22Rv1 (cell line): ENCODE results near the gene MT1E.
A peak's percentile ranks its signal among the peaks of the same experiment; 100 is the strongest.
"Not testable (repeated sequence)": the region's sequence is repeated elsewhere in the genome, so short reads cannot be mapped to it uniquely, and the experiment has no call there.

ENCODE experiments used
- H3K27ac ChIP-seq: fragments of 450-650 bp; 2 replicates; pipeline ENCODE4 v1.5.1; 2017
- ZFX ChIP-seq: fragments of 450-650 bp; IDR thresholded peaks from 2 replicates; pipeline ENCODE4 v1.6.1; 2017; ENCODE audit warnings: antibody characterized with exemption, borderline replicate concordance
- TF ChIP-seq, protein P1 (sequence below): fragments of 450-650 bp; IDR thresholded peaks from 2 replicates; pipeline ENCODE4 v1.5.1; 2017; ENCODE audit warnings: mild to moderate bottlenecking

The MT1E gene

DNA sequence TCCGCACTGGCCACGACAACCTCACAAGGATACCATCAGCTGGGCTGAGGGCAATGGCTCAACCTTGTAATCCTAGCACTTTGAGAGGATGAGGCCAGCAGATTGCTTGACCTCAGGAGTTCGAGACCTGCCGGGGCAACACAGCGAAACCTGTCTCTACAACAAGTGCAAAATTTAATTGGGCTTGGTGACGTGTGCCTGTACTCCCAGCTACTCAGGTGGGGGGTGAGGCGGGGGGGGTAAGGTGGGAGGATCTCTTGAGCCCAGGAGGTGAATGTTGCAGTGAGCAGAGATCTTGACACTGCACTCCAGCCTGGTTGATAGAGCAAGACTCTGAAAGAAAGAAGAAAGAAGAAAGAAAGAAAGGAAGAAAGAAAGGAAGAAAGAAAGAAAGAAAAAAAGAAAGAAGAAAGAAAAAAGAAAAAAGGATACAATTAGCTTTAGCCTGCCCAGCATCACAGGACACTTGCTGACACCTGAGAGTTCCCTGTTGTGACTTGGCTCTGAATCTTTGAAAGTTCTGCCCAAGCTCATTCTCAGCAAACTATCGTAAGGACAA, 5.2 kb upstream of the MT1E start:
- TF ChIP-seq, protein P1, sequence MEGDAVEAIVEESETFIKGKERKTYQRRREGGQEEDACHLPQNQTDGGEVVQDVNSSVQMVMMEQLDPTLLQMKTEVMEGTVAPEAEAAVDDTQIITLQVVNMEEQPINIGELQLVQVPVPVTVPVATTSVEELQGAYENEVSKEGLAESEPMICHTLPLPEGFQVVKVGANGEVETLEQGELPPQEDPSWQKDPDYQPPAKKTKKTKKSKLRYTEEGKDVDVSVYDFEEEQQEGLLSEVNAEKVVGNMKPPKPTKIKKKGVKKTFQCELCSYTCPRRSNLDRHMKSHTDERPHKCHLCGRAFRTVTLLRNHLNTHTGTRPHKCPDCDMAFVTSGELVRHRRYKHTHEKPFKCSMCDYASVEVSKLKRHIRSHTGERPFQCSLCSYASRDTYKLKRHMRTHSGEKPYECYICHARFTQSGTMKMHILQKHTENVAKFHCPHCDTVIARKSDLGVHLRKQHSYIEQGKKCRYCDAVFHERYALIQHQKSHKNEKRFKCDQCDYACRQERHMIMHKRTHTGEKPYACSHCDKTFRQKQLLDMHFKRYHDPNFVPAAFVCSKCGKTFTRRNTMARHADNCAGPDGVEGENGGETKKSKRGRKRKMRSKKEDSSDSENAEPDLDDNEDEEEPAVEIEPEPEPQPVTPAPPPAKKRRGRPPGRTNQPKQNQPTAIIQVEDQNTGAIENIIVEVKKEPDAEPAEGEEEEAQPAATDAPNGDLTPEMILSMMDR, result no peak

DNA sequence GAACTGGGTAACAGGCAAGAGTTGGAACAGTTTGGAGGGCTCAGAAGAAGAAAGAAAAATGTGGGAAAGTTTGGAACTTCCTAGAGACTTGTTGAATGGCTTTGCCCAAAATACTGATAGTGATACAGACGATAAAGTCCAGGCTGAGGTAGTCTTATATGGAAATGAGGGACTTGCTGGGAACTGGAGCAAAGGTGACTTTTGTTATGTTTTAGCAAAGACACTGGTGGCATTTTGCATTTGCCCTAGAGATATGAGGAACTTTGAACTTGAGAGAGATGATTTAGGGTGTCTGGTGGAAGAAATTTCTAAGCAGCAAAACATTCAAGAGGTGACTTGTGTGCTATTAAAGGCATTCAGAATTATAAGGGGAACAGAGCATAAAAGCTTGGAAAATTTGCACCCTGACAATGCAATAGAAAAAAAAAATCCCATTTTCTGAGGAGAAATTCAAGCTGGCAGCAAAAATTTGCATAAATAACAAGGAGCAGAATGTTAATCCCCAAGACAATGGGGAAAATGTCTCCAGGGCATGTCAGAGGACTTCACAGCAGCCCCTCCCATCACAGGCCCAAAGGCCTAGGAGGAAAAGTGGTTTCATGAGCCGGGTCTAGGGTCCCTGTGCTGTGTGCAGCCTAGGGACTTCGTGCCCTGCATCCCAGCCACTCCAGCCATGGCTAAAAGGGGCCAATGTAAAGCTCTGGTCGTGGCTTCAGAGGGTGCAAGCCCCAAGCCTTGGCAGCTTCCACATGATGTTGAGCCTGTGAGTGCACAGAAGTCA, 3.7 kb upstream of the MT1E start:
- not testable (repeated sequence) for H3K27ac ChIP-seq

More for the DNA sequence above, 5.2 kb upstream of the MT1E start:
- no peak overlapping the region for H3K27ac ChIP-seq

- not testable (repeated sequence) for H3K27ac ChIP-seq
Measured at GRCh38 chr16:56623184-56623583, 2.4 kb upstream of the MT1E start.

DNA sequence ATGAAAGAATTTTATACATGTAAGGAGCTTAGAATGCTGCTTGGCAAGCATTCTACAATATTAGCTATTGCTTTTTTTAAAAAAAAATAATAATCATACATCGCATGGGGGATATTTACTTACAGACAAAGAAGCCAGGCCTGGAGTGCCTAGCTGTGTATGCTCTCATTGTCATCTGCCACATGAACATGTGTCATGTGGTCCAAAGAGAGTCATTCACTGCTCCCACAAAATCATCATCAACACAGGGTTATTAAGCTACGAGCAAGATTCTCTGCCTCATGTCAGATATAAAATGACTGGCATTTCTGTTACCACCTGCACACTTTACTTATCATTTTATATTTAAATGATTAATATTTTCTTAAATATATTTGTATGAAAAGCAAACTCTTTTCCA, 1.9 kb upstream of the MT1E start:
- H3K27ac ChIP-seq, result no peak overlapping the region
- no peak for TF ChIP-seq ZFX
- TF ChIP-seq, protein P1, result no peak

GRCh38 chr16:56625943-56626654, 518 bp downstream of the MT1E start:
- peak overlapping the region; percentile 18; the same call in 1 of the 2 replicates for H3K27ac ChIP-seq
- TF ChIP-seq, protein P1, result no peak
- no peak for TF ChIP-seq ZFX

- TF ChIP-seq ZFX, result no peak
- TF ChIP-seq, protein P1, result no peak
- peak overlapping the region; percentile 46 for H3K27ac ChIP-seq
Measured at GRCh38 chr16:56626685-56627084, 1.1 kb downstream of the MT1E start.

DNA sequence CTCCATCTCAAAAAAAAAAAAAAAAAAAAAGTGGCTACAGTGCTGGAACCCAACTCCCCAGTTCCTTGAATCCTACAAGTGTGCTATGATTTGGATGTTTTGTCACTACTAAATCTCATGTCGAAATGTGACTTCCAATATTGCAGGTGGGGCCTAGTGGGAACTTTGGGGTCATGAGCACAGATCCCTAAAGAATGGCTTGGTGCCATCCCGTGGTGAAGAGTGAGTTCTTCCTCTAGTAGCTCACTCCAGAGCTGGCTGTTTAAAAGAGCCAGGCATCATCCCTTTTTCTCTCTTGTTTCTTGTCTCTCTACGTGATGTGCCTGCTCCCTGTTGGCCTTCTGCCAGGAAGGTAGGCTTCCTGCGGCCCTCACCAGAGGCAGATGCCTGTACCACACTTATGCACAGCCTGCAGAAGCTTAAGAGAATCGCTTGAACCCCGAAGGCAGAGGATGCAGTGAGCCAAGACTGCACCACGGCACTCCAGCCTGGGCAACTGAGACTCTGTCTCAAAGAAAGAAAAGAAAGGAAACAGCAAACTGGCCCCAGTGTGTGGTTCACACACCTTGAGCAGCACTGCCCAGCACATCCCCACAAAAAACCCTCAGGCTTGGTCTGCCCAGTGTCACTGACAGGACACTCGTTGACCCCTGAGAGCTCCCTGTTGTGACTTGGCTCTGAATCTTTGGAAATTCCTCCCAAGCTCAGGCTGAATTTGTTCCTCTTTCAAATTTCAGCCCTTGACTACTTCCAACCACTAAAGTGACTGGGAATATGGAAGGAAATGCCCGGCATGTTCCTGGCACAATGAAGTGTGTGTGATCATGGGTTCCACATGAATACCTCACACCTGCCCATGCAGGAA, 3.1 kb downstream of the MT1E start:
- TF ChIP-seq, protein P1, result no peak
- no peak for TF ChIP-seq ZFX
- H3K27ac ChIP-seq, result no peak overlapping the region
